Activated CD8-positive, alpha-beta T cell treated with anti-CD3 and anti-CD28 coated beads for 36 hours (primary cell): Measurements from ENCODE around the gene PPP6R1. TPM values are rescaled to one million over a fixed set of nuclear protein-coding genes. Genes with fewer than 3 reads are reported as not detected.

Source experiments
- ATAC-seq: fragments of 200-7000 bp; cut with Tn5 transposase; one replicate; pipeline ENCODE4 v1.10.0; 2021; ENCODE audit warnings: mild to moderate bottlenecking, moderate library complexity
- CTCF ChIA-PET: fragments of 350-600 bp; sonication (Branson Sonifier 250); formaldehyde crosslinking; loops from one replicate; lab custom pipeline; 2021; ENCODE audit warnings: antibody characterized with exemption; lab: Charles Lee
- POLR2A ChIA-PET: fragments of 350-600 bp; sonication (Branson Sonifier 250); formaldehyde crosslinking; loops from one replicate; lab custom pipeline; 2021; ENCODE audit warnings: antibody characterized with exemption; lab: Charles Lee
- DNase-seq: peaks from one replicate; pipeline ENCODE4 v3.0.0-alpha.2; 2020
- H3K27ac Mint-ChIP-seq: one replicate; pipeline ENCODE4 v1.8.0; 2021; ENCODE audit warnings: mild to moderate bottlenecking, mixed read lengths
- H3K27me3 Mint-ChIP-seq: one replicate; pipeline ENCODE4 v1.8.0; 2021; ENCODE audit warnings: mixed read lengths
- H3K36me3 Mint-ChIP-seq: one replicate; pipeline ENCODE4 v1.8.0; 2021; ENCODE audit warnings: low read depth, mixed read lengths
- H3K4me1 Mint-ChIP-seq: one replicate; pipeline ENCODE4 v1.8.0; 2021; ENCODE audit warnings: low read depth, mixed read lengths
- H3K4me3 Mint-ChIP-seq: one replicate; pipeline ENCODE4 v1.8.0; 2021; ENCODE audit warnings: mild to moderate bottlenecking, moderate library complexity, mixed read lengths
- H3K9me3 Mint-ChIP-seq: one replicate; pipeline ENCODE4 v1.8.0; 2021; ENCODE audit warnings: mixed read lengths
- intact Hi-C: fragments of 100-400 bp; cut with micrococcal nuclease; formaldehyde crosslinking; loops from one replicate; pipeline ENCODE4 v1.10.0; 2022
- total RNA-seq, 2 experiments: library from RNA; stranded (reverse); gene quantifications; one replicate each; pipeline ENCODE4 v1.2.3, GENCODE V29; 2021
- TF ChIP-seq, protein P1 (sequence below): fragments of 200-600 bp; IDR thresholded peaks from one replicate; pipeline ENCODE4 v1.8.0; 2022; ENCODE audit warnings: antibody characterized with exemption, mild to moderate bottlenecking

The PPP6R1 gene
- total RNA-seq, 2 experiments from 2014 or later, result 197 to 207 TPM

DNA sequence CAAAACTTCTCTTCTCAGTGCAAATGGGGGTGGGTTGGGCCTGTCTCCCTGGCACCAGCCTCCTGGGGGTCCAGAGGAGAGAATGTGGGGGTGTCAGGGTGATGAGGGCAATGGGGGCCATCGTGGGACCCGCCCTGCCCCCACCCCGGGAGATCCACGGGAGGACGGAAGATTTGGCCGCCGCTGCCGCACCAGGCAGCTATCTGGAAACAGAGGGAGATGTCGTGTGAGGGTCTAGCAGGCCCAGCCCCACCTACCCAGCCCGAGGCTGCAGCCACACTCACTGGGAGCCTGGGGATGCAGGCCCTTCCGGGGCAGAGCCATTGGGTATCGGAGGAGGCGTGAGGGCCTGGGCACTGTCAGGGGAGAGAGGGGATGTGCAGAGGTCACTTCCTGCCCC is 28.5 kb downstream of the PPP6R1 start:
- intact Hi-C loops, result no loop called here
- no peaks in the 10 kb centered on the region for H3K27me3 Mint-ChIP-seq
- DNase-seq, result no peak
- no peaks in the 10 kb centered on the region for H3K9me3 Mint-ChIP-seq
- no peak for ATAC-seq
- ChIA-PET CTCF (no interaction called here), POLR2A (no interaction called here)
- TF ChIP-seq, protein P1, sequence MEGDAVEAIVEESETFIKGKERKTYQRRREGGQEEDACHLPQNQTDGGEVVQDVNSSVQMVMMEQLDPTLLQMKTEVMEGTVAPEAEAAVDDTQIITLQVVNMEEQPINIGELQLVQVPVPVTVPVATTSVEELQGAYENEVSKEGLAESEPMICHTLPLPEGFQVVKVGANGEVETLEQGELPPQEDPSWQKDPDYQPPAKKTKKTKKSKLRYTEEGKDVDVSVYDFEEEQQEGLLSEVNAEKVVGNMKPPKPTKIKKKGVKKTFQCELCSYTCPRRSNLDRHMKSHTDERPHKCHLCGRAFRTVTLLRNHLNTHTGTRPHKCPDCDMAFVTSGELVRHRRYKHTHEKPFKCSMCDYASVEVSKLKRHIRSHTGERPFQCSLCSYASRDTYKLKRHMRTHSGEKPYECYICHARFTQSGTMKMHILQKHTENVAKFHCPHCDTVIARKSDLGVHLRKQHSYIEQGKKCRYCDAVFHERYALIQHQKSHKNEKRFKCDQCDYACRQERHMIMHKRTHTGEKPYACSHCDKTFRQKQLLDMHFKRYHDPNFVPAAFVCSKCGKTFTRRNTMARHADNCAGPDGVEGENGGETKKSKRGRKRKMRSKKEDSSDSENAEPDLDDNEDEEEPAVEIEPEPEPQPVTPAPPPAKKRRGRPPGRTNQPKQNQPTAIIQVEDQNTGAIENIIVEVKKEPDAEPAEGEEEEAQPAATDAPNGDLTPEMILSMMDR, result no peak
- no peak overlapping the region for H3K27ac Mint-ChIP-seq
- H3K4me3 Mint-ChIP-seq, result no peak overlapping the region
- no peaks in the 10 kb centered on the region for H3K4me1 Mint-ChIP-seq
- H3K36me3 Mint-ChIP-seq, result peaks cover 45% of the 10 kb centered on the region

DNA sequence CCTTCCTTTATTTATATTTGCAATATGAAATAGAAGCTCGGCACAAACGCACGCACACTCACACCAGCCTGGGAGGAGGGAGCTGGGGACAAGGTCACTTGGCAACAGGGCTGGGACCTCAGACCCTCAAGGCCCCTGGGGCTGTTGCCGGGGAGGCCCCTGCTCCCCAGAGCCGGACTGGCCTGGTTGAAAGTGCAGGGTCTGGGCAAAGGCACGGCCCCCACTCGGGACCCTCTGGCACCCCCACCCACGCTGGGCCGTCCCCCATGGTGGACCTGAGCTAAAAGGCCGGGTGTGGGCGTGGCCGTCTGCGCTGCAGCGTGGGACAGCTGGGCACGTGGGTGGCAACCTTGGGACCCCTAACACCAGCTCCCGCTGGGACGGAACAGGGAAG is 29.0 kb downstream of the PPP6R1 start:
- H3K9me3 Mint-ChIP-seq, result no peaks in the 10 kb centered on the region
- CTCF ChIA-PET, result no interaction called here
- H3K4me3 Mint-ChIP-seq, result no peak overlapping the region
- DNase-seq (no peak), ATAC-seq (no peak)
- H3K27me3 Mint-ChIP-seq, result no peaks in the 10 kb centered on the region
- TF ChIP-seq, protein P1, result no peak
- intact Hi-C loops, result no loop called here
- no peaks in the 10 kb centered on the region for H3K4me1 Mint-ChIP-seq
- no peak overlapping the region for H3K27ac Mint-ChIP-seq
- POLR2A ChIA-PET, result no interaction called here
- H3K36me3 Mint-ChIP-seq, result peaks cover 40% of the 10 kb centered on the region

DNA sequence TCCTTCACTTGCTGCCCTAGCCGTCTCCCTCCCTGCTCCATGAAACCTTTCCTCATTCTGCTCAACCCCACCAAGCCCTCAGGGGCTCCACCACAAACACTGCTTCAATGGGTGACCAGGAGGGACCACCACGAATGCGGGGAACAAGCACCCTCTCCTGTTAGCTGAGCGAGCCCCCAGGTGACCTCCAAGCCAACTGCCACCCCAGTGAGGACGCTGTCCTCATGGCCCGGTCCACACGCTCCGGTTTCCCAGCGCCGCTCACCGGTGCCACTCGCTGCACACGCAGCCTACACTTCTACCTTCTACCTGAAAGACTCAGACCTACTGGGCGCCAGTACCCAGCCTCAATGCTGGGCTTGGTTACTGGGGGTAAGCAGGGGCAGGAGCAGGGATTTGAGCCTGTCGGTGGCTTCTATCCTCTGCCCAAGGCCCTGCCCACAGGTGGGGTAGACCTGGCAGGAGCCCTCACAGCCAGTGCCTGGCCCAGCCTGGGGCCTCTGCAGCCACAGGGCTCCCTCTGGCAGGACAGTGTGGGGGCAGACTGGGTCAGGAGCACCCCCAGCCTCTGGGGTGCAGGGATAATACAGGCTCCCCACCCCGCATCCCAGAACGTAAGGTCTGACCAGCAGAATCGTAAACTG is 29.6 kb downstream of the PPP6R1 start:
- Mint-ChIP-seq H3K27ac (no peak overlapping the region), H3K4me1 (no peaks in the 10 kb centered on the region), H3K9me3 (no peaks in the 10 kb centered on the region), H3K27me3 (no peaks in the 10 kb centered on the region), H3K4me3 (no peak overlapping the region), H3K36me3 (peaks cover 37% of the 10 kb centered on the region)
- intact Hi-C loops, result no loop called here
- CTCF ChIA-PET, result no interaction called here
- ATAC-seq, result no peak
- POLR2A ChIA-PET, result no interaction called here
- DNase-seq, result no peak
- TF ChIP-seq, protein P1, result no peak

DNA sequence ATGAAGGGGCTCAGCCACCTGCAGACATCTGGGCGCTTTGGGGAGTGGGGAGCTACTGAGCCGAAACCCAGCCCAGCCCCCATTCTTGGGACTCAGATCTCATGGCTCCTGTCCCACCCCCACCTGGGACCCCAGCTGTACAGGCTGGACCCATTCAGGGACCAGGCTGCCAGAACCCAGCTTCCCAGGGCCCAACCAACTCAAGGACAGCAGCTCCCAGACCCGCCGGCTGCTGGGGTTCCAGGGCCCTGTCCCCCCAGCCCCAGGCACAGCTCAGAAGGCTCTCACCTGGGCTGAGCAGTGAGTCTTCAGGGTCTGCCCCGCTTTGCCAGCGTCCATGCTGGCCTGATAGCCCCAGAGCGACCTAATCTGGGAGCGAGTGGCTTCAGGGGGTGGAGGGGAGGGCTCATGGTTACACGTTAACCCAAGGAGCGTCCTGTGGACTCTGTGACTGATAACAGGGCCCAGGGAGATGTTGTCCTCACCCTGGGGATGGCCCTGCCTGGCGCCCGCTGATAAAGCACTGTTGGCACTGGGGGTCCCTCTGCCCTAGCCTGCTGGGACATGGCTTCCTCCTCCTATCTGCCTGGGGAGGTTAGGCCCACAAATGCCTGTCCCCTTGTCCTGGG is 30.3 kb downstream of the PPP6R1 start, which contains the start of gene TMEM86B:
TMEM86B (minus strand) TSS at position 361 of the 629 bp plus-strand sequence; CDS start at position 339, 22 bp downstream.
- peaks cover 34% of the 10 kb centered on the region for H3K36me3 Mint-ChIP-seq
- no peaks in the 10 kb centered on the region for H3K27me3 Mint-ChIP-seq
- DNase-seq, result no peak
- no peaks in the 10 kb centered on the region for H3K4me1 Mint-ChIP-seq
- intact Hi-C loops, result no loop called here
- CTCF ChIA-PET, result no interaction called here
- TF ChIP-seq, protein P1, result no peak
- POLR2A ChIA-PET, result interaction anchor here (0.8 to 1.0 kb wide), 2 partner anchors 8 to 29 kb away, joined by 3 read pairs; no protein-coding TSS in a partner anchor
- no peak within 1 kb of the TSS for H3K4me3 Mint-ChIP-seq
- ATAC-seq, result no peak
- no peaks in the 10 kb centered on the region for H3K9me3 Mint-ChIP-seq
- H3K27ac Mint-ChIP-seq, result no peak within 1 kb of the TSS

DNA sequence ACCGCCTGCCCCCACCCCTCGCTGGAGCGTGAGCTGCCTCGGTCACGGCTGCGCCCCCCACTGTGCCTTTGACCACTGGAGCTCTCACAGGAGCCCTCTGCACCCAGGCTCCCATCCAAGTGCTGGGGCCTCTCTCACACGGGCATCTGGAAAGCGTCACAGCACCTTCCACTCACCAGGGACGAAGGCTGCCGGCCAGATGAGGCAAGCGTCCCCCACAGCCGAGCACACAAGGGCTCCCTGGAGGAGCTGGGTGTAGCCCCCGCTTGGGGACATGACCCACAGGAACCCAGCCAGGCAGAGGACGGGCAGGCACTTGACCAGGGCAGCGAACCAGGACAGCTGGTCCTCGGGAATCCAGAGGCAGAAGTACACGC is 30.8 kb downstream of the PPP6R1 start:
- ATAC-seq (no peak), DNase-seq (no peak)
- ChIA-PET CTCF (no interaction called here), POLR2A (interaction anchor here (0.5 to 1.0 kb wide), 3 partner anchors 8 to 137 kb away, joined by 3 read pairs; no protein-coding TSS in a partner anchor)
- no peak overlapping the region for H3K27ac Mint-ChIP-seq
- H3K9me3 Mint-ChIP-seq, result no peaks in the 10 kb centered on the region
- H3K36me3 Mint-ChIP-seq, result peaks cover 30% of the 10 kb centered on the region
- intact Hi-C loops, result no loop called here
- H3K4me1 Mint-ChIP-seq, result no peaks in the 10 kb centered on the region
- TF ChIP-seq, protein P1, result no peak
- no peaks in the 10 kb centered on the region for H3K27me3 Mint-ChIP-seq
- no peak overlapping the region for H3K4me3 Mint-ChIP-seq
